Prostate gland (tissue), 2 donors: Measurements from ENCODE around the gene RUSF1.

ENCODE experiments used
- CTCF ChIP-seq, 4 experiments: fragments of 200-600 bp in 2 of 4; fragments of 450-650 bp in 2 of 4; sonication (generic) in 2 of 4; IDR thresholded peaks; 1 replicate in 3 of 4; 2 replicates in 1 of 4; pipeline ENCODE4 v1.5.1; 2016 to 2019; ENCODE audit warnings: antibody characterized with exemption in 4 of 4, mild to moderate bottlenecking in 2 of 4, moderate library complexity in 2 of 4
- POLR2AphosphoS5 ChIP-seq: sonication (generic); formaldehyde crosslinking; IDR thresholded peaks from one replicate; pipeline ENCODE4 v1.6.1; 2017; ENCODE audit warnings: antibody characterized with exemption

- TF ChIP-seq CTCF (IDR thresholded peaks at IDR 0.05) (no peak), POLR2AphosphoS5 (no peak)
Observed at GRCh38 chr16:31529937-31530312, 21.7 kb upstream of the RUSF1 start.
